ENCODE measurements around the gene HHLA2.
"Not testable (repeated sequence)": the region's sequence is repeated elsewhere in the genome, so short reads cannot be mapped to it uniquely, and the experiment has no call there.

HHLA2 gene

GRCh38 chr3:108271626-108272025 lies 24.7 kb upstream of the HHLA2 start:
- H3K4me3 ChIP-seq (replicated peaks in 1 of 2; ENCODE audit: low read depth in 2 of 2, low read length in 2 of 2) = no peak overlapping the region
- no peak for DNase-seq (ENCODE audit: low read depth in 2 of 2)
- TF ChIP-seq CTCF (IDR thresholded peaks at IDR 0.05; ENCODE audit: low read depth, low read length) = no peak

DNA sequence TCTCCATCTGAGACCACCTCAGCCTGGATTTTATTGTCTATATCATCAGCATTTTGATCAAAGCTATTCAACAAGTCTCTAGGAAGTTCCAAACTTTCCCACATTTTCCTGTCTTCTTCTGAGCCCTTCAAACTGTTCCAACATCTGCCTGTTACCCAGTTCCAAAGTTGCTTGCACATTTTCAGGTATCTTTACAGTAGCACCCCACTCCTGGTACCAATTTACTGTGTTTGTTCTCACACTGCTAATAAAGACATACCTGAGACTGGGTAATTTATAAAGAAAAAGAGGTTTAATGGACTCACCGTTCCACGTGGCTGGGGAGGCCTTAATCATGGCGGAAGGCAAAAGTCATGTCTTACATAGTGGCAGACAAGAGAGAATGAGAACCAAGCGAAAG lies 17.3 kb upstream of the HHLA2 start:
- not testable (repeated sequence) for H3K4me3 ChIP-seq (replicated peaks in 1 of 2; ENCODE audit: low read depth in 2 of 2, low read length in 2 of 2); DNase-seq (ENCODE audit: low read depth in 2 of 2)

- no peak for DNase-seq (ENCODE audit: low read depth in 2 of 2)
- H3K4me3 ChIP-seq (replicated peaks in 1 of 2; ENCODE audit: low read depth in 2 of 2, low read length in 2 of 2) = no peak overlapping the region
- TF ChIP-seq CTCF (IDR thresholded peaks at IDR 0.05; ENCODE audit: low read depth, low read length) = no peak
Measured at GRCh38 chr3:108280476-108280875, 15.9 kb upstream of the HHLA2 start.

- no peak for DNase-seq (ENCODE audit: low read depth in 2 of 2)
- no peak overlapping the region for H3K4me3 ChIP-seq (replicated peaks in 1 of 2; ENCODE audit: low read depth in 2 of 2, low read length in 2 of 2)
- no peak for TF ChIP-seq CTCF (IDR thresholded peaks at IDR 0.05; ENCODE audit: low read depth, low read length)
Measured at GRCh38 chr3:108281670-108282069, 14.7 kb upstream of the HHLA2 start.

GRCh38 chr3:108283006-108283405 lies 13.3 kb upstream of the HHLA2 start:
- H3K4me3 ChIP-seq (replicated peaks in 1 of 2; ENCODE audit: low read depth in 2 of 2, low read length in 2 of 2) = no peak overlapping the region
- DNase-seq (ENCODE audit: low read depth in 2 of 2) = no peak
- TF ChIP-seq CTCF (IDR thresholded peaks at IDR 0.05; ENCODE audit: low read depth, low read length) = no peak

GRCh38 chr3:108283989-108284388 lies 12.4 kb upstream of the HHLA2 start:
- TF ChIP-seq CTCF (IDR thresholded peaks at IDR 0.05; ENCODE audit: low read depth, low read length) = no peak

GRCh38 chr3:108285176-108285575 lies 11.2 kb upstream of the HHLA2 start:
- H3K4me3 ChIP-seq (replicated peaks in 1 of 2; ENCODE audit: low read depth in 2 of 2, low read length in 2 of 2) = no peak overlapping the region
- no peak for DNase-seq (ENCODE audit: low read depth in 2 of 2)
- no peak for TF ChIP-seq CTCF (IDR thresholded peaks at IDR 0.05; ENCODE audit: low read depth, low read length)

More at GRCh38 chr3:108283989-108284388, 12.4 kb upstream of the HHLA2 start:
- no peak for DNase-seq (ENCODE audit: low read depth in 2 of 2)
- H3K4me3 ChIP-seq (replicated peaks in 1 of 2; ENCODE audit: low read depth in 2 of 2, low read length in 2 of 2) = no peak overlapping the region
